Panc1 (cell line): Measurements from ENCODE around the gene LGR5. TPM values are rescaled to one million over a fixed set of nuclear protein-coding genes. Genes with fewer than 3 reads are reported as not detected.

Source experiments
- ATAC-seq: fragments of 200-7000 bp; cut with Tn5 transposase; 2 replicates; pipeline ENCODE4 v1.9.1; 2020; ENCODE audit warnings: mild to moderate bottlenecking, moderate library complexity
- BruUV-seq: library from RNA; stranded (reverse); fragments of 400-500 nt; replicated peaks from 2 replicates; lab custom pipeline; 2021; lab: Mats Ljungman, UMichigan
- CTCF ChIA-PET: fragments of 300-600 bp; sonication (Branson Sonifier 250); formaldehyde crosslinking; loops from one replicate; lab custom pipeline; 2022; ENCODE audit warnings: antibody characterized with exemption; lab: Charles Lee
- POLR2A ChIA-PET: fragments of 300-600 bp; sonication (Branson Sonifier 250); formaldehyde crosslinking; loops from one replicate; lab custom pipeline; 2022; ENCODE audit warnings: antibody characterized with exemption; lab: Charles Lee
- DNase-seq: peaks from one replicate; pipeline ENCODE4 v3.0.0-alpha.2; 2010; ENCODE audit warnings: low read depth, low spot score
- H3K27ac ChIP-seq: 2 replicates; pipeline ENCODE4 v1.5.1; 2011; ENCODE audit warnings: mild to moderate bottlenecking, low read length, inconsistent platforms
- H3K27me3 ChIP-seq: fragments of 200-500 bp; sonication (Bioruptor generic); 2 replicates; pipeline ENCODE4 v1.6.0; 2014; ENCODE audit warnings: low read length, inconsistent platforms; ENCODE audit not compliant: control insufficient read depth, insufficient read depth
- H3K36me3 ChIP-seq: fragments of 200-500 bp; sonication (Bioruptor generic); 2 replicates; pipeline ENCODE4 v1.5.1; 2014; ENCODE audit warnings: inconsistent platforms, mild to moderate bottlenecking, low read length, moderate library complexity; ENCODE audit not compliant: control insufficient read depth, insufficient read depth
- H3K4me1 ChIP-seq: 2 replicates; pipeline ENCODE4 v1.5.1; 2011; ENCODE audit warnings: inconsistent platforms, mild to moderate bottlenecking, low read length, moderate library complexity; ENCODE audit not compliant: control insufficient read depth, insufficient read depth
- H3K4me3 ChIP-seq, 2 experiments: 2 replicates each; pipeline ENCODE4 v1.5.1; 2011 to 2012; ENCODE audit warnings: low read depth in 2 of 2, low read length in 2 of 2, mild to moderate bottlenecking in 2 of 2, inconsistent platforms in 1 of 2, moderate library complexity in 1 of 2
- H3K9me3 ChIP-seq: fragments of 200-500 bp; sonication (Bioruptor generic); 2 replicates; pipeline ENCODE4 v1.5.1; 2014; ENCODE audit warnings: low read depth, mild to moderate bottlenecking, inconsistent platforms, low read length, moderate library complexity; ENCODE audit not compliant: control insufficient read depth, insufficient read depth
- CTCF ChIP-seq: fragments of 450-650 bp; IDR thresholded peaks from 2 replicates; pipeline ENCODE4 v1.5.1; 2017; ENCODE audit warnings: mild to moderate bottlenecking
- POLR2AphosphoS5 ChIP-seq: IDR thresholded peaks from 2 replicates; pipeline ENCODE4 v1.6.1; 2012; ENCODE audit warnings: mild to moderate bottlenecking, low read depth, low read length, moderate library complexity
- REST ChIP-seq, 2 experiments: IDR thresholded peaks; 2 replicates each; pipeline ENCODE4 v1.6.1; 2011 to 2012; ENCODE audit warnings: low read depth in 2 of 2, control low read depth in 1 of 2, low read length in 1 of 2, mild to moderate bottlenecking in 1 of 2, moderate library complexity in 1 of 2; ENCODE audit not compliant: insufficient read depth in 1 of 2
- SIN3A ChIP-seq: IDR thresholded peaks from 2 replicates; pipeline ENCODE4 v1.6.1; 2012; ENCODE audit warnings: low read depth, mild to moderate bottlenecking, low read length, moderate library complexity, borderline replicate concordance; ENCODE audit not compliant: insufficient read depth
- TCF7L2 ChIP-seq: IDR thresholded peaks from 2 replicates; pipeline ENCODE4 v1.6.1; 2011; ENCODE audit warnings: mild to moderate bottlenecking, low read depth, low read length, inconsistent platforms
- in situ Hi-C: cut with HindIII; loops from 2 replicates; pipeline ENCODE4 v1.10.0; 2016; ENCODE audit warnings: low sequenced_read_pairs, low pct_unique_long_range_greater_than_20kb
- intact Hi-C: fragments of 100-400 bp; cut with micrococcal nuclease; formaldehyde crosslinking; loops from one replicate; pipeline ENCODE4 v1.10.0; 2022; ENCODE audit not compliant: unreplicated experiment
- total RNA-seq: library from RNA; stranded (reverse); gene quantifications from one replicate; pipeline ENCODE4 v1.2.1, GENCODE V29; 2021; ENCODE audit not compliant: unreplicated experiment

Gene LGR5
- total RNA-seq, 1 experiment from 2014 or later, result 1.9 TPM

GRCh38 chr12:71393625-71394024, 46.0 kb upstream of the LGR5 start:
- H3K4me3 ChIP-seq, result no peak overlapping the region
- no peak for DNase-seq
- no peak for ATAC-seq
- H3K9me3 ChIP-seq, result no peaks in the 10 kb centered on the region
- ChIA-PET CTCF (no interaction called here), POLR2A (no interaction called here)
- no peak for TF ChIP-seq CTCF
- no peak for TF ChIP-seq POLR2AphosphoS5
- no peak for TF ChIP-seq REST (IDR thresholded peaks at IDR 0.05; ENCODE audit: insufficient read depth in 1 of 2, low read depth in 2 of 2, low read length in 1 of 2)
- no peak for TF ChIP-seq SIN3A
- no peak for TF ChIP-seq TCF7L2
- no TSS peak for BruUV-seq
- no peaks in the 10 kb centered on the region for H3K36me3 ChIP-seq
- no peaks in the 10 kb centered on the region for H3K27me3 ChIP-seq
- in situ Hi-C loops, result no loop called here
- peak overlapping the region; percentile 52; the same call in 1 of the 2 replicates for H3K27ac ChIP-seq
- intact Hi-C loops, result loop anchor here (5.0 to 10.0 kb wide), 2 partner anchors 176 to 659 kb away; no protein-coding TSS in a partner anchor
- H3K4me1 ChIP-seq, result no peaks in the 10 kb centered on the region; the same call in 1 of the 2 replicates

GRCh38 chr12:71397433-71397954, 42.1 kb upstream of the LGR5 start:
- CTCF ChIA-PET, result no interaction called here
- no peaks in the 10 kb centered on the region for H3K27me3 ChIP-seq
- in situ Hi-C loops (no loop called here), intact Hi-C loops (loop anchor here (10.0 kb wide), 1 partner anchor 663 kb away; no protein-coding TSS in a partner anchor)
- ATAC-seq, result peak; percentile 78
- DNase-seq, result no peak
- no peaks in the 10 kb centered on the region for H3K36me3 ChIP-seq
- BruUV-seq, result no TSS peak
- no peaks in the 10 kb centered on the region for H3K9me3 ChIP-seq
- peak; percentile 12; the same call in 1 of the 2 replicates for TF ChIP-seq CTCF
- peak; percentile 80 for TF ChIP-seq TCF7L2
- no peak for TF ChIP-seq SIN3A
- TF ChIP-seq POLR2AphosphoS5, result no peak
- TF ChIP-seq REST (IDR thresholded peaks at IDR 0.05; ENCODE audit: insufficient read depth in 1 of 2, low read depth in 2 of 2, low read length in 1 of 2), result no peak
- no peak overlapping the region for H3K4me3 ChIP-seq
- no peaks in the 10 kb centered on the region; the same call in 1 of the 2 replicates for H3K4me1 ChIP-seq
- POLR2A ChIA-PET, result no interaction called here
- peak overlapping the region; percentile 63 for H3K27ac ChIP-seq
